Measurements from ENCODE around the gene USB1.
A peak's percentile ranks its signal among the peaks of the same experiment; 100 is the strongest.

Gene USB1

DNA sequence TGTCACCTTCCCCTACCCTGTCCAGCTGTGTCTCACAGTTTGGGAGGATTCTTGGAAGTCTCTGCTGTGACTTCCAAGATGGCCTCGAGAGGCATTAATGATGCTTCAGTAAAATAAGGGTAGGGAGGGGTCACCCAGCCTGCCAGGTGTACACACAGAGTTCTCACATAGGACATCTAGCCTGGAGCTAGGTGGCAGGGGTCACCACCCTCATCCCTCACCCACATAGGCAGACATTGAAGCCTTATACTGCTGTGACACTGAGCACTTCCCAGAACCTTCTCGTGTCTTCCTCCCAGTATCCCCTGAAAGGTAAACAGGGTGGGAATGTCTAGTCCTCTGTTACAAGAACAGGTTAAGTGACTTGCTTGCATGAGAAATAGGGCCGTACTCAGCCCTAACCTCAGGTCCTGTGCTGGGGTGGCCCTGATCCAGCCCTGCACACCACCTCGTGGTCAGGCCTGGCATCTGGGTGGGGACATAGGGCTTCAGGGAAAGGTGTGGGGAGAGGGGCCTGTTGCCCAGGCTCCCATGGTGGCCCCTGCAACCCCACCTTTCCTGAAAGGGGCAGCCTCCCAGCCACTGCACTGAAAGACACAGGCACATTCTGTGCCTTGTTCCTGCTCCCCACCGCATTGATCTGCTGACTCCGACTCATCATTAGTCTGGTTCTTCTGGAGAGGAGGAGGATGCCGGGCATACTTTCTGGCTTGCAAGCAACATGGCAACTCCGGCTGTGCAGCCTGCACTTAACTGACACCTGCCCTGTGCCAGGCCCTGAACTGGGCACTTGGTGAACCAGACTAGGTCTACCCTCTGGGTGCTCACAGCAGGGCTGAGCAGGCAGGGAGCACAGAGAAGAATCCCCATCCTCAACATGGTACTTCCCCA lies 20.7 kb downstream of the USB1 start:
- no peak for DNase-seq (ENCODE audit: low read depth)
- no peak overlapping the region for H3K4me3 ChIP-seq (ENCODE audit: control insufficient read depth, low read depth, low read length)
- TF ChIP-seq, protein P1, sequence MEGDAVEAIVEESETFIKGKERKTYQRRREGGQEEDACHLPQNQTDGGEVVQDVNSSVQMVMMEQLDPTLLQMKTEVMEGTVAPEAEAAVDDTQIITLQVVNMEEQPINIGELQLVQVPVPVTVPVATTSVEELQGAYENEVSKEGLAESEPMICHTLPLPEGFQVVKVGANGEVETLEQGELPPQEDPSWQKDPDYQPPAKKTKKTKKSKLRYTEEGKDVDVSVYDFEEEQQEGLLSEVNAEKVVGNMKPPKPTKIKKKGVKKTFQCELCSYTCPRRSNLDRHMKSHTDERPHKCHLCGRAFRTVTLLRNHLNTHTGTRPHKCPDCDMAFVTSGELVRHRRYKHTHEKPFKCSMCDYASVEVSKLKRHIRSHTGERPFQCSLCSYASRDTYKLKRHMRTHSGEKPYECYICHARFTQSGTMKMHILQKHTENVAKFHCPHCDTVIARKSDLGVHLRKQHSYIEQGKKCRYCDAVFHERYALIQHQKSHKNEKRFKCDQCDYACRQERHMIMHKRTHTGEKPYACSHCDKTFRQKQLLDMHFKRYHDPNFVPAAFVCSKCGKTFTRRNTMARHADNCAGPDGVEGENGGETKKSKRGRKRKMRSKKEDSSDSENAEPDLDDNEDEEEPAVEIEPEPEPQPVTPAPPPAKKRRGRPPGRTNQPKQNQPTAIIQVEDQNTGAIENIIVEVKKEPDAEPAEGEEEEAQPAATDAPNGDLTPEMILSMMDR (IDR thresholded peaks at IDR 0.05; ENCODE audit: control insufficient read depth, insufficient read depth, low read depth, low read length, missing control alignments): no peak

DNA sequence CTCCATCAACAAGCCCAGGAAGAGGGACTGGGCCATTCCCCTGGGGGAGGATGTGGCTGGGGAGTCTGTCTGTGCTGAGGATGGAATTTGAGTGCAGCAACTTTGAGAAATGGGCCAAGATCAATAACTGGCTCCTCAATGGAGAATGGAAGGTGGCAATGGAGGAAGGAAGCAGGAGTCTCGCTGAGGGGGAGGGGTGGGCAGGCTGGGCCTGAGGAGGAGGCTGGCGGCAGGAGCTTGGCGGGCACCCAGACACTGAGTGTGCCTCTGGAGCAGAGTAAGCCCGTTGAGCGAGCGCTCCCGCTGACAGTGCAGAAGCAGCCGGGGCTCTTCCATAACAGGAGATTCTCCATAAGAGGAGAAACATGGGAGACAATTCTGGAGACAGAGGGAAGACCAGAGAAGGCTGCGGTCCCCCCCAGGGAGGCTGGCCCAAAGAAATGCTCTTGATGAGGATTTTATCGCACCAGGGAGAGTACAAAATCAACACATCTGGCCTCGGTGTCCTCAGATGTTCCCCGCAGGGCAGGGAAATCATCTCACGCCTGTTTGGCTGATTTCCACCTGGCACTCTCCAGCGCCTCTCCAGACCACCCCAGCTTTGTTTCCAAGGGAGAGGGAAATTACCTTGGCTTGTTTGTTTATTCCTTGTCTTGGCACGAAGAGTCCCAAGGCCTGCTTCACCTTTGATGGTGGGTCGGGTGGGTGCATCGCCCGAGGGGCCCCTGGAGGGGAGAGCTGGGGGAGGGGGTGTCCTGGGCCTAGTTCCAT lies 21.6 kb downstream of the USB1 start:
- DNase-seq (ENCODE audit: low read depth): peak; percentile 48
- no peak overlapping the region for H3K4me3 ChIP-seq (ENCODE audit: control insufficient read depth, low read depth, low read length)
- TF ChIP-seq, protein P1 (IDR thresholded peaks at IDR 0.05; ENCODE audit: control insufficient read depth, insufficient read depth, low read depth, low read length, missing control alignments): no peak

DNA sequence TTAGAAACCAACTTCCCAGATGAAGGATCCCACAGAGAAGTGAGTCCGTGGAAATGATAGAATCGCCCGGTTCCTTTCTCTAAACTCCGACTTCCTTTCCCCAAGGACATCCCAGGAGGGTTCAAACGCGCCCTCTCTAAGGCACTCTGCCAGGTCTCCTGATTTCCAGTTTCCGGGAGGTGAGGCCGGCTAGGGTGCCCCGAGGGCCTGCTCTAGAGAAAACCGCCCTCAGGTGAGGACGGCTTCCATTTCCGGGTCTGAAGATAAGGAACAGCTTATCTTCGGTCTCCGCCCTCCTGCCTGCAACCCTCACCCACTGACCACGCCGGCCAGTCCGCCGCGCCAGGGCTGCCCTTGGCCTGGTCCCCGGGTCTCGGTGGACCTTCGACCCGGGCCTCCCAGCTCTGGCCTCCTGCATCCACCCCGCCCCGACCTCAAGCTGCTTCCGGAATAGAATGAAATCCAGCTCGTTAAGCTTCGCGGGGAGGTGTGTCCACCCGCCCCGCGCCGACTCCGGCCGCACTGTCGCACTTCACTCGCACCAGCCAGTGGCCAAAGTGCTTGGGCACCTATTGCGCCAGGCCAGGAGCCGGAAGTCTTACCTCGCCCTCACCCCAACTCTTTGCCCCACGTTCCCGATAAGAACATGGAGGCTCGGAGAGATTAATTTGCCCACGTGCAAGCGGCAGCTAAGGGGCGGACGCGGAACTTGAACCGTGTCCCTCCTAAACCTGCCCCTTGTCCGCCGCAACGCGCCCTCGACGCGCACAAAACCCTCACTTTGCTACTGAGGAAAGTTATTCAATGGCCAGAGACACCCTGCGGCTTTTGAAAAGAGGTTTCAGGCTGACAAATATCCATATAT lies 23.5 kb downstream of the USB1 start:
- TF ChIP-seq, protein P1 (IDR thresholded peaks at IDR 0.05; ENCODE audit: control insufficient read depth, insufficient read depth, low read depth, low read length, missing control alignments): no peak
- peak overlapping the region; percentile 62 for H3K4me3 ChIP-seq (ENCODE audit: control insufficient read depth, low read depth, low read length)
- no peak for DNase-seq (ENCODE audit: low read depth)

DNA sequence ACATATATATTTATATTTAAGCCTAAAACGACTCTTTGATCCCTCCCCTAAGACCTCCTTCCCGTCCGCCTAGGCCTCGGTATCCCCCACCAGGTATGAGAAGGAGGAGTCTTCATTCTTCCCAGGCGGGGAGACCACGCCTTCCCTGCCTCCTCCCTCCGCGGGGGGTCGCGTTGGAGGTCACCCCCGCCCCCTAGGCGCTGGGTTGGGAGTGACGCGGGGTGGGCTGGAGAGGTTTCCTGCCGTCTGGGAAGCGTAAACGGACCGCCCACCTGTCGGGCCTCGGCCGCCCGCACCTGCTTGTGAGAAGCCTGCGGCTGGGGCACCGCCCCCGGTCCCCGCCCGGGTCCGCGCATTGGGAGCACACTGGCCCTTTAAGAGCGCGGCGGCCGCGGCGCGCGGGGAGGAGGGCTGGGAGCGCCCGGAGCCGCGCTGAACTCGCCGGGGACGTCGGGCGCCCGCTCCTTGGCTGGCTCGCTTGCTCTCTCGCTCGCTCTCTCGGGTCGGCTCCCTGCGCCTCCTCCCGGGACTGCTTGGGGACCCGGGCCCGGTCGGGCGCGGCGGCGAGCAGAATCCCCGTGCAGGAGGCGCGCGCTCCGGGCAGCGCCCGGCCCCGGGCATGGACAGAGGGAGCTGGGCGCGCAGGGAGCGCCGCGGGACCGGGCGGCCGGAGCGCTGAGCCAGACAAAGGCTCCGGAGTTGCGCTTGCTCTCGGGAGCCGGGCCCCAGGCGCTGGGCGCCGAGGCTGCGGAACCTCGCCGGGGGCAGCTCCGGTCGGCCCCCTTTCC lies 24.3 kb downstream of the USB1 start, which contains the start of gene MMP15:
Gene MMP15 (plus strand): TSS at position 404 of the 788 bp plus-strand sequence. CDS start 597 bp downstream, outside the sequence.
- DNase-seq (ENCODE audit: low read depth): no peak
- H3K4me3 ChIP-seq (ENCODE audit: control insufficient read depth, low read depth, low read length): peak within 1 kb of the TSS; percentile 62
- TF ChIP-seq, protein P1 (IDR thresholded peaks at IDR 0.05; ENCODE audit: control insufficient read depth, insufficient read depth, low read depth, low read length, missing control alignments): no peak

DNA sequence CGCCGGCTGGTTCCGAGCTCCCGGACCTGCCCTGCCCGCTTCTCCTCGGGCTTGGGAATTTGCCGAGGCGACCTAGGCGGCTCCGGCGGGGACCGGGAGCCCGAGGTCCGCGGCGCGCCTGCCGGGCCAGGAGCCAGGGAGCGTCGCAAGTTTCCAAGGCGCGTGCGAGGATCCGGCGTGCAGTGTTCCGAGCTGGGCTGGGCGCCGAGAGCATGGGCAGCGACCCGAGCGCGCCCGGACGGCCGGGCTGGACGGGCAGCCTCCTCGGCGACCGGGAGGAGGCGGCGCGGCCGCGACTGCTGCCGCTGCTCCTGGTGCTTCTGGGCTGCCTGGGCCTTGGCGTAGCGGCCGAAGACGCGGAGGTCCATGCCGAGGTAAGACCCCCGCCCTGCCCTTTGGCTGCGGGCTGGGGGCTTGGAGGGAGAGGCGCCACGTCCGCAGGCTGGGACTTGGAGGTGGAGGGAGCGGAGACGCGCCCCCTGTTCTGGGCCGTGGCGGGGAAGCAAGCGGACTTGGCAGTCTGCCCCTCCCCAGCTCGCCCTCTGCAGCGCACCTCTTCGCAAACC lies 25.0 kb downstream of the USB1 start:
- H3K4me3 ChIP-seq (ENCODE audit: control insufficient read depth, low read depth, low read length): peak overlapping the region; percentile 62
- TF ChIP-seq, protein P1 (IDR thresholded peaks at IDR 0.05; ENCODE audit: control insufficient read depth, insufficient read depth, low read depth, low read length, missing control alignments): no peak
- no peak for DNase-seq (ENCODE audit: low read depth)
